HepG2 (cell line): Measurements from ENCODE around the gene PELI3. TPM values are rescaled to one million over a fixed set of nuclear protein-coding genes. Genes with fewer than 3 reads are reported as not detected.
A peak's percentile ranks its signal among the peaks of the same experiment; 100 is the strongest.

Source experiments
- GATA4 ChIP-seq: sonication (generic); IDR thresholded peaks from 2 replicates; pipeline ENCODE4 v1.6.1; 2016; ENCODE audit warnings: antibody characterized with exemption, low read depth, borderline replicate concordance
- HCFC1 ChIP-seq: fragments of 150-350 bp; IDR thresholded peaks from 2 replicates; pipeline ENCODE4 v1.6.1; 2014; ENCODE audit warnings: low read depth, low read length
- MTA3 ChIP-seq: sonication (generic); formaldehyde crosslinking; IDR thresholded peaks from 2 replicates; pipeline ENCODE4 v1.4.0; 2020; ENCODE audit warnings: missing genetic modification reagents
- MXD3 ChIP-seq: IDR thresholded peaks from 2 replicates; pipeline ENCODE4 v1.6.1; 2016; ENCODE audit warnings: mild to moderate bottlenecking, missing biosample characterization, missing genetic modification reagents
- NBN ChIP-seq: fragments of 450-650 bp; conservative IDR thresholded peaks from 2 replicates; pipeline ENCODE4 v1.6.1; 2017
- NFE2L1 ChIP-seq: sonication (generic); formaldehyde crosslinking; IDR thresholded peaks from 2 replicates; pipeline ENCODE4 v1.4.0; 2020; ENCODE audit warnings: missing genetic modification reagents, mild to moderate bottlenecking, borderline replicate concordance
- NFKBIZ ChIP-seq: IDR thresholded peaks from 2 replicates; pipeline ENCODE4 v1.6.1; 2018; ENCODE audit warnings: missing genetic modification reagents, missing compliant biosample characterization
- PBX2 ChIP-seq: IDR thresholded peaks from 2 replicates; pipeline ENCODE4 v1.6.1; 2016; ENCODE audit warnings: control low read depth
- RXRA ChIP-seq: sonication (generic); formaldehyde crosslinking; IDR thresholded peaks from 2 replicates; pipeline ENCODE4 v1.5.1; 2020; ENCODE audit warnings: missing genetic modification reagents
- STAG1 ChIP-seq: sonication (generic); formaldehyde crosslinking; IDR thresholded peaks from 2 replicates; pipeline ENCODE4 v1.4.0; 2020; ENCODE audit warnings: missing genetic modification reagents
- SYNCRIP ChIP-seq: fragments of 200-400 bp; formaldehyde crosslinking; IDR thresholded peaks from 2 replicates; pipeline ENCODE4 v1.6.1; 2018; ENCODE audit warnings: mild to moderate bottlenecking, low read depth, low read length; ENCODE audit not compliant: insufficient read depth
- TBL1XR1 ChIP-seq: fragments of 150-350 bp; IDR thresholded peaks from 2 replicates; pipeline ENCODE4 v1.6.1; 2014; ENCODE audit warnings: borderline replicate concordance, low read length; ENCODE audit not compliant: partially characterized antibody
- YY1 ChIP-seq: IDR thresholded peaks from 2 replicates; pipeline ENCODE4 v1.6.1; 2011; ENCODE audit warnings: low read length, low read depth, moderate library complexity, mild to moderate bottlenecking; ENCODE audit not compliant: insufficient read depth, insufficient replicate concordance
- ZFY ChIP-seq: sonication (generic); formaldehyde crosslinking; IDR thresholded peaks from 2 replicates; pipeline ENCODE4 v1.4.0; 2020; ENCODE audit warnings: missing genetic modification reagents
- ZFYVE20 ChIP-seq: sonication (generic); formaldehyde crosslinking; IDR thresholded peaks from 2 replicates; pipeline ENCODE4 v1.8.0; 2023; ENCODE audit warnings: low read depth, mild to moderate bottlenecking, moderate library complexity, missing genetic modification reagents, borderline replicate concordance
- ZNF263 ChIP-seq: sonication (generic); formaldehyde crosslinking; IDR thresholded peaks from 2 replicates; pipeline ENCODE4 v1.4.0; 2020; ENCODE audit warnings: missing genetic modification reagents
- ZNF335 ChIP-seq: sonication (generic); formaldehyde crosslinking; IDR thresholded peaks from 2 replicates; pipeline ENCODE4 v1.4.0; 2020; ENCODE audit warnings: missing genetic modification reagents
- ZNF552 ChIP-seq: sonication (generic); formaldehyde crosslinking; IDR thresholded peaks from 2 replicates; pipeline ENCODE4 v1.9.0; 2022; ENCODE audit warnings: missing genetic modification reagents, mild to moderate bottlenecking, borderline replicate concordance
- ZNF589 ChIP-seq: sonication (generic); formaldehyde crosslinking; conservative IDR thresholded peaks from 2 replicates; pipeline ENCODE4 v1.8.0; 2022; ENCODE audit warnings: mild to moderate bottlenecking, moderate library complexity, missing genetic modification reagents
- ZNF607 ChIP-seq: sonication (generic); formaldehyde crosslinking; IDR thresholded peaks from 2 replicates; pipeline ENCODE4 v1.5.1; 2020; ENCODE audit warnings: missing genetic modification reagents, mild to moderate bottlenecking, borderline replicate concordance
- ZNF619 ChIP-seq: sonication (generic); formaldehyde crosslinking; IDR thresholded peaks from 2 replicates; pipeline ENCODE4 v1.4.0; 2020; ENCODE audit warnings: mild to moderate bottlenecking, missing genetic modification reagents
- ZNF75D ChIP-seq: sonication (generic); formaldehyde crosslinking; IDR thresholded peaks from 2 replicates; pipeline ENCODE4 v1.8.1; 2023; ENCODE audit warnings: missing genetic modification reagents, mild to moderate bottlenecking, borderline replicate concordance
- ZNF775 ChIP-seq: sonication (generic); formaldehyde crosslinking; IDR thresholded peaks from 2 replicates; pipeline ENCODE4 v1.4.0; 2020; ENCODE audit warnings: missing genetic modification reagents, mild to moderate bottlenecking, moderate library complexity, borderline replicate concordance
- polyA plus RNA-seq, 8 experiments: library from polyadenylated mRNA; depleted of rRNA in 3 of 8; stranded (reverse) in 7 of 8; unstranded in 1 of 8; fragments of >200 nt; fragmentation: Illumina TruSeq in 4 of 8; extraction: Trizol in 4 of 8; gene quantifications; 2 replicates each; pipeline versions ENCODE4 v1.2.1 to v1.2.3, GENCODE V29; 2011 to 2016; ENCODE audit warnings: low read depth in 4 of 8, missing spikeins in 1 of 8, mixed read lengths in 1 of 8; ENCODE audit not compliant: insufficient read depth in 1 of 8
- total RNA-seq, 5 experiments: library from RNA; depleted of rRNA; stranded (reverse); fragments of >200 nt; fragmentation: Illumina TruSeq; extraction: Trizol; gene quantifications; 2 replicates each; pipeline ENCODE4 v1.2.3, GENCODE V29; 2016; ENCODE audit warnings: low read depth in 1 of 5
- TF ChIP-seq, protein P1 (sequence below): sonication (generic); formaldehyde crosslinking; IDR thresholded peaks from 2 replicates; pipeline ENCODE4 v1.4.0; 2020; ENCODE audit warnings: low read depth, missing genetic modification reagents
- TF ChIP-seq, protein P2 (sequence below): sonication (generic); formaldehyde crosslinking; conservative IDR thresholded peaks from 2 replicates; pipeline ENCODE4 v1.8.1; 2023; ENCODE audit warnings: missing genetic modification reagents

The PELI3 gene
- total and polyA plus RNA-seq, 2 of the 13 experiments (the other 11 are each of a cell fraction or from before 2014, with no cell fraction given) = 2.0 to 4.0 TPM

DNA sequence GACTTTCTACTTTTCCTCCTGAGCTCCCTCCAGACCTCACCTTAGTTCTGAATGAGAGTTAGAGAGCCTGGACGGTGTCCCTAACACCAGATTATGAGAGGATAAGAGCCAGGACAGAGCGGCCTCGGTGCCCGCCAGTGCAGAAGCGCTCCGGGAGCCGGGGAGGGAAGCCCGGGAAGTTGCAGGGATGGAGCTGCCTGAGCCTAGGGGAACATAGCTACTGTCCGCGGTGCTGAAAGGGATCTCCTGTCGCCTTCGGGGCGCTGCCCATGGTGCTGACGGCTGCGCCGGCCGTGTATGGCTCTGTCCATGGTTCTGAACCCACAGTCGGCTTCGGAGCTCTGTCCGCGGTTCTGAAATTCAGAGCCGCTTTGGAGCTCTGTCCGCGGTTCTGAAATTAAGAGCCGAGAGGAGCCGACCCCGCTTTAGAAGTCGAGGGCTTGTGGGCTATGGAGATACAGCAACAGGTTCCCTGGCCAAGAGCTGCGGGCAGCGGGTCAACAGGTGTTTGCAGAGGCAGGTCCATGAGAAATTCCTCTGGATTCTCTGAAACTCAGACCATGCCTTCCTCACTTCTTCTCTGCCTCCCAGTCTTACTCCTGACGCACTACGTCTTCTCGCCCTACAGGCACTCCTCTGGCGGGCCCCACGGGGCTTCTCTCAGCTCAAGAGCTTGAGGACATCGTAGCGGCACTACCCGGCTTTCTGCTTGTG is 45.1 kb upstream of the PELI3 start (continued):
- TF ChIP-seq, protein P1, sequence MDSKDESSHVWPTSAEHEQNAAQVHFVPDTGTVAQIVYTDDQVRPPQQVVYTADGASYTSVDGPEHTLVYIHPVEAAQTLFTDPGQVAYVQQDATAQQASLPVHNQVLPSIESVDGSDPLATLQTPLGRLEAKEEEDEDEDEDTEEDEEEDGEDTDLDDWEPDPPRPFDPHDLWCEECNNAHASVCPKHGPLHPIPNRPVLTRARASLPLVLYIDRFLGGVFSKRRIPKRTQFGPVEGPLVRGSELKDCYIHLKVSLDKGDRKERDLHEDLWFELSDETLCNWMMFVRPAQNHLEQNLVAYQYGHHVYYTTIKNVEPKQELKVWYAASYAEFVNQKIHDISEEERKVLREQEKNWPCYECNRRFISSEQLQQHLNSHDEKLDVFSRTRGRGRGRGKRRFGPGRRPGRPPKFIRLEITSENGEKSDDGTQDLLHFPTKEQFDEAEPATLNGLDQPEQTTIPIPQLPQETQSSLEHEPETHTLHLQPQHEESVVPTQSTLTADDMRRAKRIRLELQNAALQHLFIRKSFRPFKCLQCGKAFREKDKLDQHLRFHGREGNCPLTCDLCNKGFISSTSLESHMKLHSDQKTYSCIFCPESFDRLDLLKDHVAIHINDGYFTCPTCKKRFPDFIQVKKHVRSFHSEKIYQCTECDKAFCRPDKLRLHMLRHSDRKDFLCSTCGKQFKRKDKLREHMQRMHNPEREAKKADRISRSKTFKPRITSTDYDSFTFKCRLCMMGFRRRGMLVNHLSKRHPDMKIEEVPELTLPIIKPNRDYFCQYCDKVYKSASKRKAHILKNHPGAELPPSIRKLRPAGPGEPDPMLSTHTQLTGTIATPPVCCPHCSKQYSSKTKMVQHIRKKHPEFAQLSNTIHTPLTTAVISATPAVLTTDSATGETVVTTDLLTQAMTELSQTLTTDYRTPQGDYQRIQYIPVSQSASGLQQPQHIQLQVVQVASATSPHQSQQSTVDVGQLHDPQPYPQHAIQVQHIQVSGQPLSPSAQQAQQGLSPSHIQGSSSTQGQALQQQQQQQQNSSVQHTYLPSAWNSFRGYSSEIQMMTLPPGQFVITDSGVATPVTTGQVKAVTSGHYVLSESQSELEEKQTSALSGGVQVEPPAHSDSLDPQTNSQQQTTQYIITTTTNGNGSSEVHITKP (CRISPR knock-in tag) = peak; percentile 98
- peak; percentile 81 for TF ChIP-seq HCFC1
- TF ChIP-seq ZNF75D = peak; percentile 100
- peak; percentile 83 for TF ChIP-seq YY1
- TF ChIP-seq NFE2L1 (CRISPR knock-in tag) = peak; percentile 100
- TF ChIP-seq RXRA (CRISPR knock-in tag) = peak; percentile 99
- TF ChIP-seq PBX2 (CRISPR knock-in tag) = peak; percentile 84
- peak; percentile 100 for TF ChIP-seq ZFYVE20
- TF ChIP-seq ZNF775 (CRISPR knock-in tag) = peak; percentile 100
- TF ChIP-seq MXD3 (CRISPR knock-in tag) = peak; percentile 100
- peak; percentile 100 for TF ChIP-seq ZNF589 (CRISPR knock-in tag)
- TF ChIP-seq ZNF263 (CRISPR knock-in tag) = peak; percentile 99
- no peak for TF ChIP-seq NBN
- peak; percentile 100 for TF ChIP-seq MTA3
- TF ChIP-seq NFKBIZ (CRISPR knock-in tag) = peak; percentile 100
- TF ChIP-seq STAG1 (CRISPR knock-in tag) = peak; percentile 86
- no peak for TF ChIP-seq GATA4
- peak; percentile 100 for TF ChIP-seq ZNF607 (CRISPR knock-in tag)
- TF ChIP-seq ZFY (CRISPR knock-in tag) = peak; percentile 99
- TF ChIP-seq ZNF552 (CRISPR knock-in tag) = peak; percentile 100
- peak; percentile 37 for TF ChIP-seq TBL1XR1
- TF ChIP-seq SYNCRIP = no peak
- peak; percentile 99 for TF ChIP-seq ZNF335 (CRISPR knock-in tag)
- TF ChIP-seq ZNF619 = peak; percentile 100
- TF ChIP-seq, protein P2, sequence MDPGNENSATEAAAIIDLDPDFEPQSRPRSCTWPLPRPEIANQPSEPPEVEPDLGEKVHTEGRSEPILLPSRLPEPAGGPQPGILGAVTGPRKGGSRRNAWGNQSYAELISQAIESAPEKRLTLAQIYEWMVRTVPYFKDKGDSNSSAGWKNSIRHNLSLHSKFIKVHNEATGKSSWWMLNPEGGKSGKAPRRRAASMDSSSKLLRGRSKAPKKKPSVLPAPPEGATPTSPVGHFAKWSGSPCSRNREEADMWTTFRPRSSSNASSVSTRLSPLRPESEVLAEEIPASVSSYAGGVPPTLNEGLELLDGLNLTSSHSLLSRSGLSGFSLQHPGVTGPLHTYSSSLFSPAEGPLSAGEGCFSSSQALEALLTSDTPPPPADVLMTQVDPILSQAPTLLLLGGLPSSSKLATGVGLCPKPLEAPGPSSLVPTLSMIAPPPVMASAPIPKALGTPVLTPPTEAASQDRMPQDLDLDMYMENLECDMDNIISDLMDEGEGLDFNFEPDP (CRISPR knock-in tag) = peak; percentile 100
